Measurements from ENCODE around the gene PALM. TPM values are rescaled to one million over a fixed set of nuclear protein-coding genes. Genes with fewer than 3 reads are reported as not detected.

The PALM gene
- polyA plus RNA-seq, 1 donor from 2014 or later, result 74.8 TPM

GRCh38 chr19:772730-773436 is 64.1 kb downstream of the PALM start:
- Histone ChIP-seq H4K20me1 (ENCODE audit: insufficient read depth) (no peaks in the 10 kb centered on the region), H3F3A (ENCODE audit: insufficient read depth, low read length, poor library complexity, severe bottlenecking) (no peaks in the 10 kb centered on the region), H3K9me3 (ENCODE audit: low read length) (no peaks in the 10 kb centered on the region), H3K9me2 (ENCODE audit: insufficient read depth, low read length) (no peaks in the 10 kb centered on the region), H3K4me2 (ENCODE audit: low read length) (no peak overlapping the region), H3K4me3 (ENCODE audit: low read length) (no peak overlapping the region), H3K79me2 (replicated peaks; ENCODE audit: insufficient read depth, low read length) (no peaks in the 10 kb centered on the region), H3K27ac (ENCODE audit: low read length) (no peak overlapping the region), H2AFZ (ENCODE audit: low read depth, low read length) (no peak overlapping the region), H3K27me3 (ENCODE audit: insufficient read depth, low read depth, low read length) (no peaks in the 10 kb centered on the region), H3K36me3 (ENCODE audit: insufficient read depth, low read length) (no peaks in the 10 kb centered on the region), H3K9ac (ENCODE audit: low read length) (no peak overlapping the region)
- TF ChIP-seq MXI1 (conservative IDR thresholded peaks at IDR 0.05; ENCODE audit: poor library complexity, severe bottlenecking), result no peak
- no peak for TF ChIP-seq EZH2 (IDR thresholded peaks at IDR 0.05; ENCODE audit: borderline replicate concordance, insufficient read depth, low read length, poor library complexity, severe bottlenecking)
- no peak for TF ChIP-seq RAD21 (conservative IDR thresholded peaks at IDR 0.05)
- no peak for TF ChIP-seq SMC3 (conservative IDR thresholded peaks at IDR 0.05; ENCODE audit: poor library complexity)
- TF ChIP-seq REST (IDR thresholded peaks at IDR 0.05; ENCODE audit: borderline replicate concordance), result no peak
- no peak for TF ChIP-seq CTCF (IDR thresholded peaks at IDR 0.05; ENCODE audit: poor library complexity, severe bottlenecking)
- no peak for TF ChIP-seq EP300 (conservative IDR thresholded peaks at IDR 0.05; ENCODE audit: poor library complexity, severe bottlenecking)
- no peak for TF ChIP-seq POLR2AphosphoS5 (IDR thresholded peaks at IDR 0.05)
- no peak for TF ChIP-seq TAF1 (IDR thresholded peaks at IDR 0.05; ENCODE audit: low read depth)

GRCh38 chr19:776549-776948 is 67.8 kb downstream of the PALM start:
- Histone ChIP-seq H3K4me3 (ENCODE audit: low read length) (no peak overlapping the region), H3K9me3 (ENCODE audit: low read length) (no peaks in the 10 kb centered on the region), H3K27me3 (ENCODE audit: insufficient read depth, low read depth, low read length) (no peaks in the 10 kb centered on the region), H3K9me2 (ENCODE audit: insufficient read depth, low read length) (no peaks in the 10 kb centered on the region), H2AFZ (ENCODE audit: low read depth, low read length) (no peak overlapping the region), H3K36me3 (ENCODE audit: insufficient read depth, low read length) (no peaks in the 10 kb centered on the region), H4K20me1 (ENCODE audit: insufficient read depth) (no peaks in the 10 kb centered on the region), H3K79me2 (replicated peaks; ENCODE audit: insufficient read depth, low read length) (no peaks in the 10 kb centered on the region), H3K4me2 (ENCODE audit: low read length) (no peak overlapping the region), H3F3A (ENCODE audit: insufficient read depth, low read length, poor library complexity, severe bottlenecking) (no peaks in the 10 kb centered on the region), H3K27ac (ENCODE audit: low read length) (no peak overlapping the region), H3K9ac (ENCODE audit: low read length) (no peak overlapping the region)
- TF ChIP-seq MXI1 (conservative IDR thresholded peaks at IDR 0.05; ENCODE audit: poor library complexity, severe bottlenecking) (no peak), EP300 (conservative IDR thresholded peaks at IDR 0.05; ENCODE audit: poor library complexity, severe bottlenecking) (no peak), TAF1 (IDR thresholded peaks at IDR 0.05; ENCODE audit: low read depth) (no peak), RAD21 (conservative IDR thresholded peaks at IDR 0.05) (no peak), EZH2 (IDR thresholded peaks at IDR 0.05; ENCODE audit: borderline replicate concordance, insufficient read depth, low read length, poor library complexity, severe bottlenecking) (no peak), SMC3 (conservative IDR thresholded peaks at IDR 0.05; ENCODE audit: poor library complexity) (no peak), REST (IDR thresholded peaks at IDR 0.05; ENCODE audit: borderline replicate concordance) (no peak), CTCF (IDR thresholded peaks at IDR 0.05; ENCODE audit: poor library complexity, severe bottlenecking) (no peak), POLR2AphosphoS5 (IDR thresholded peaks at IDR 0.05) (no peak)
